Loucy (cell line): ENCODE results near the gene C4orf54.

Source experiments
- EZH2phosphoT487 ChIP-seq: fragments of 200-600 bp; IDR thresholded peaks from 2 replicates; pipeline ENCODE4 v1.6.1; 2018; ENCODE audit warnings: antibody characterized with exemption, mild to moderate bottlenecking, moderate library complexity, borderline replicate concordance
- TF ChIP-seq, protein P1 (sequence below): fragments of 200-600 bp; sonication (generic); conservative IDR thresholded peaks from 2 replicates; pipeline ENCODE4 v1.5.1; 2014; ENCODE audit warnings: mild to moderate bottlenecking, antibody characterized with exemption, low read length

DNA sequence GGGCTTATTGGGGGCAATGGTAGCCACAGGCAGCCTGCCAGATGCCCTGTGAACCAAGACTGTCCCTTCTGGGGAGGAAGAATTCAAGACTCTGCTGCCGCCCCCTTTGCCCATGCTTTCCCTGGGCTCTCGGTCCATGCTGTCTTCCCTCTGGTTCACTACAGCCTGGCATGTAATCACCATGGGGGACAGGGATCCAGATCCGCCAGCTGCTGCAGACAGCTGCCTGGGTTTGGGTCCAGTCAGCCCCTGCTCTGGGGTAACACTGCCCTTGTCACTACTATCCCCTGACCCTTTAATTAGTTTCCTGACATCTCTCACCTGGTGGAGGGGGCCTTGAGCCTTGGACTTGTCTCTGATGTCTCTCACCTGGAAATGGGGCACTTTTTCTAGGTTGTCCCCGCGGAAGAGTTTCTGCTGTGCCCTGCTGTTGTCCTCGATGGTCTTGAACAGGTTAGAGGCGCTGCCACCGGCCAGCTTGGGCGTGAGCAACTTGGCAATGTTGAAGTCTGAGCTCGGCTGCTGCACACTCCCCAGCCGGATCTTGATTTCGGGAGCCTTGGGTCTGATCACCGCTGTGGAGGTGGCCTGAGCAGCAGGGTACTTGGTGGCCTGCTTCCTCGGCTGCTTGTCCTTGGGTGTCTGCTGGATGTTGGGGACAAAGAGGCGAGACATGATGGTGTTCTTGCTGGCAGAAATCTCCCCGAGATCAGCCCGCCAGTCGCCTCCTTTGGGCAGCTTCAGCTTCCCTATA is 6.4 kb downstream of the C4orf54 start:
- TF ChIP-seq, protein P1, sequence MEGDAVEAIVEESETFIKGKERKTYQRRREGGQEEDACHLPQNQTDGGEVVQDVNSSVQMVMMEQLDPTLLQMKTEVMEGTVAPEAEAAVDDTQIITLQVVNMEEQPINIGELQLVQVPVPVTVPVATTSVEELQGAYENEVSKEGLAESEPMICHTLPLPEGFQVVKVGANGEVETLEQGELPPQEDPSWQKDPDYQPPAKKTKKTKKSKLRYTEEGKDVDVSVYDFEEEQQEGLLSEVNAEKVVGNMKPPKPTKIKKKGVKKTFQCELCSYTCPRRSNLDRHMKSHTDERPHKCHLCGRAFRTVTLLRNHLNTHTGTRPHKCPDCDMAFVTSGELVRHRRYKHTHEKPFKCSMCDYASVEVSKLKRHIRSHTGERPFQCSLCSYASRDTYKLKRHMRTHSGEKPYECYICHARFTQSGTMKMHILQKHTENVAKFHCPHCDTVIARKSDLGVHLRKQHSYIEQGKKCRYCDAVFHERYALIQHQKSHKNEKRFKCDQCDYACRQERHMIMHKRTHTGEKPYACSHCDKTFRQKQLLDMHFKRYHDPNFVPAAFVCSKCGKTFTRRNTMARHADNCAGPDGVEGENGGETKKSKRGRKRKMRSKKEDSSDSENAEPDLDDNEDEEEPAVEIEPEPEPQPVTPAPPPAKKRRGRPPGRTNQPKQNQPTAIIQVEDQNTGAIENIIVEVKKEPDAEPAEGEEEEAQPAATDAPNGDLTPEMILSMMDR: no peak
- TF ChIP-seq EZH2phosphoT487: no peak
